Tibial nerve (tissue), 4 donors: ENCODE data around the gene PDYN.

Experiments
- EP300 ChIP-seq, 2 donors: sonication (generic); formaldehyde crosslinking; IDR thresholded peaks; one replicate each; pipeline ENCODE4 v1.6.1; 2017; ENCODE audit warnings: antibody characterized with exemption in 2 of 2, mild to moderate bottlenecking in 1 of 2
- TF ChIP-seq, protein P1 (sequence below), 5 experiments: fragments of 200-600 bp in 3 of 5; fragments of 450-650 bp in 2 of 5; sonication (generic) in 3 of 5; IDR thresholded peaks; one replicate each; pipeline ENCODE4 v1.5.1; 2016 to 2019; ENCODE audit warnings: antibody characterized with exemption in 5 of 5, mild to moderate bottlenecking in 3 of 5, moderate library complexity in 2 of 5

DNA sequence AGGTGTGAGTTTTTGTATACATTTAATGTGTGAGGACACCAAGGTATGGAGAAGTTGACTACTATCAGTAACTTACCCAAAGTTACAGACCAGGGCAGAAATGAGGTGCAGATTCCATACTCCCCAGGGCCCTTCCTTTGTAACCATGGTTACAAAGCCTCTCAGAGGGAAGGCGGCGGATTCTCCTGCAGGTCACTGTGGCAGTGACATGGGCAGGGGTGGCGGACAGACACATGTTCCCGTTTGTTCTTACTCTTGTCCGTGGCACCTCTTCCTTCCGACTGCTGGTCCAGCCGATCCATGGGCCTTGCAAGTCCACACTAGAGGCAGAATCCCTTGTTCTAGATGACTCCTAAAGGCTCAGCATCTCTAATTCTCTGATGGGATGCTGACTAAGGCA, 43.0 kb downstream of the PDYN start:
- TF ChIP-seq, protein P1, sequence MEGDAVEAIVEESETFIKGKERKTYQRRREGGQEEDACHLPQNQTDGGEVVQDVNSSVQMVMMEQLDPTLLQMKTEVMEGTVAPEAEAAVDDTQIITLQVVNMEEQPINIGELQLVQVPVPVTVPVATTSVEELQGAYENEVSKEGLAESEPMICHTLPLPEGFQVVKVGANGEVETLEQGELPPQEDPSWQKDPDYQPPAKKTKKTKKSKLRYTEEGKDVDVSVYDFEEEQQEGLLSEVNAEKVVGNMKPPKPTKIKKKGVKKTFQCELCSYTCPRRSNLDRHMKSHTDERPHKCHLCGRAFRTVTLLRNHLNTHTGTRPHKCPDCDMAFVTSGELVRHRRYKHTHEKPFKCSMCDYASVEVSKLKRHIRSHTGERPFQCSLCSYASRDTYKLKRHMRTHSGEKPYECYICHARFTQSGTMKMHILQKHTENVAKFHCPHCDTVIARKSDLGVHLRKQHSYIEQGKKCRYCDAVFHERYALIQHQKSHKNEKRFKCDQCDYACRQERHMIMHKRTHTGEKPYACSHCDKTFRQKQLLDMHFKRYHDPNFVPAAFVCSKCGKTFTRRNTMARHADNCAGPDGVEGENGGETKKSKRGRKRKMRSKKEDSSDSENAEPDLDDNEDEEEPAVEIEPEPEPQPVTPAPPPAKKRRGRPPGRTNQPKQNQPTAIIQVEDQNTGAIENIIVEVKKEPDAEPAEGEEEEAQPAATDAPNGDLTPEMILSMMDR (IDR thresholded peaks at IDR 0.05), result no peak
- TF ChIP-seq EP300 (IDR thresholded peaks at IDR 0.05), result no peak
